Parathyroid adenoma (tissue), 2 donors: ENCODE results near the gene HERPUD1.

ENCODE experiments used
- H2AFZ ChIP-seq: fragments of 300-600 bp; sonication (generic); one replicate; pipeline ENCODE4 v1.7.0; 2017; ENCODE audit warnings: antibody characterized with exemption, mild to moderate bottlenecking
- H3K27ac ChIP-seq: fragments of 300-600 bp; sonication (generic); one replicate; pipeline ENCODE4 v1.7.0; 2017
- H3K27me3 ChIP-seq: fragments of 300-600 bp; sonication (generic); one replicate; pipeline ENCODE4 v1.7.0; 2017; ENCODE audit warnings: low read length; ENCODE audit not compliant: control insufficient read depth, insufficient read depth
- H3K36me3 ChIP-seq: fragments of 300-600 bp; sonication (generic); one replicate; pipeline ENCODE4 v1.7.0; 2017; ENCODE audit warnings: low read length; ENCODE audit not compliant: control insufficient read depth, insufficient read depth
- H3K4me1 ChIP-seq: fragments of 300-600 bp; sonication (generic); one replicate; pipeline ENCODE4 v1.7.0; 2017; ENCODE audit warnings: control low read depth
- H3K4me2 ChIP-seq: fragments of 300-600 bp; sonication (generic); one replicate; pipeline ENCODE4 v1.7.0; 2017; ENCODE audit warnings: low read length
- H3K4me3 ChIP-seq: fragments of 300-600 bp; sonication (generic); one replicate; pipeline ENCODE4 v1.7.0; 2017; ENCODE audit warnings: low read depth, low read length
- H3K79me2 ChIP-seq: fragments of 300-600 bp; sonication (generic); one replicate; pipeline ENCODE4 v1.7.0; 2017; ENCODE audit warnings: control low read depth
- H3K9ac ChIP-seq: fragments of 300-600 bp; sonication (generic); one replicate; pipeline ENCODE4 v1.7.0; 2017; ENCODE audit warnings: mild to moderate bottlenecking
- H3K9me3 ChIP-seq: fragments of 300-600 bp; sonication (generic); one replicate; pipeline ENCODE4 v1.7.0; 2017; ENCODE audit warnings: low read length; ENCODE audit not compliant: control insufficient read depth
- CTCF ChIP-seq: fragments of 300-600 bp; sonication (generic); IDR thresholded peaks from one replicate; pipeline ENCODE4 v1.7.0; 2017; ENCODE audit warnings: antibody characterized with exemption, mild to moderate bottlenecking
- donor health status: primary hyperparathyroidism.

Gene HERPUD1

GRCh38 chr16:56897026-56897799 is 34.7 kb upstream of the HERPUD1 start:
- Histone ChIP-seq H3K4me1 (no peaks in the 10 kb centered on the region), H3K27me3 (no peaks in the 10 kb centered on the region), H3K9me3 (no peaks in the 10 kb centered on the region), H3K36me3 (no peaks in the 10 kb centered on the region), H3K4me3 (no peak overlapping the region), H2AFZ (no peak overlapping the region), H3K9ac (no peak overlapping the region), H3K27ac (no peak overlapping the region), H3K79me2 (no peaks in the 10 kb centered on the region), H3K4me2 (no peak overlapping the region)
- TF ChIP-seq CTCF: no peak

- H3K4me2 ChIP-seq: no peak overlapping the region
- TF ChIP-seq CTCF: no peak
- H3K4me3 ChIP-seq: no peak overlapping the region
- no peak overlapping the region for H3K9ac ChIP-seq
- no peaks in the 10 kb centered on the region for H3K36me3 ChIP-seq
- H3K9me3 ChIP-seq: no peaks in the 10 kb centered on the region
- no peak overlapping the region for H3K27ac ChIP-seq
- no peaks in the 10 kb centered on the region for H3K4me1 ChIP-seq
- no peak overlapping the region for H2AFZ ChIP-seq
- no peaks in the 10 kb centered on the region for H3K27me3 ChIP-seq
- no peaks in the 10 kb centered on the region for H3K79me2 ChIP-seq
Measured at GRCh38 chr16:56898847-56899246, 33.1 kb upstream of the HERPUD1 start.

GRCh38 chr16:56903866-56904265 is 28.1 kb upstream of the HERPUD1 start:
- H3K27me3 ChIP-seq: no peaks in the 10 kb centered on the region
- no peak overlapping the region for H3K9ac ChIP-seq
- H2AFZ ChIP-seq: no peak overlapping the region
- H3K4me1 ChIP-seq: no peaks in the 10 kb centered on the region
- no peaks in the 10 kb centered on the region for H3K79me2 ChIP-seq
- TF ChIP-seq CTCF: no peak
- H3K4me2 ChIP-seq: no peak overlapping the region
- H3K27ac ChIP-seq: no peak overlapping the region
- H3K4me3 ChIP-seq: no peak overlapping the region
- no peaks in the 10 kb centered on the region for H3K9me3 ChIP-seq
- no peaks in the 10 kb centered on the region for H3K36me3 ChIP-seq

- H3K36me3 ChIP-seq: no peaks in the 10 kb centered on the region
- no peak overlapping the region for H3K4me2 ChIP-seq
- peaks cover 2% of the 10 kb centered on the region for H3K4me1 ChIP-seq
- H3K79me2 ChIP-seq: no peaks in the 10 kb centered on the region
- no peak overlapping the region for H2AFZ ChIP-seq
- no peak overlapping the region for H3K9ac ChIP-seq
- H3K27ac ChIP-seq: no peak overlapping the region
- TF ChIP-seq CTCF: no peak
- no peaks in the 10 kb centered on the region for H3K9me3 ChIP-seq
- H3K4me3 ChIP-seq: no peak overlapping the region
- no peaks in the 10 kb centered on the region for H3K27me3 ChIP-seq
Measured at GRCh38 chr16:56907401-56907800, 24.5 kb upstream of the HERPUD1 start.

- H3K27me3 ChIP-seq: no peaks in the 10 kb centered on the region
- H2AFZ ChIP-seq: no peak overlapping the region
- no peak overlapping the region for H3K4me2 ChIP-seq
- H3K4me3 ChIP-seq: no peak overlapping the region
- H3K4me1 ChIP-seq: peaks cover 11% of the 10 kb centered on the region
- no peaks in the 10 kb centered on the region for H3K79me2 ChIP-seq
- no peaks in the 10 kb centered on the region for H3K9me3 ChIP-seq
- no peaks in the 10 kb centered on the region for H3K36me3 ChIP-seq
- no peak overlapping the region for H3K27ac ChIP-seq
- no peak overlapping the region for H3K9ac ChIP-seq
- no peak for TF ChIP-seq CTCF
Measured at GRCh38 chr16:56909527-56909979, 22.4 kb upstream of the HERPUD1 start.
